GM21528 (cell line): ENCODE measurements around the gene HOXC12.

Experiments
- ATAC-seq: cut with Tn5 transposase; IDR thresholded peaks from one replicate; pipeline ENCODE4 v1.9.1; 2021; ENCODE audit warnings: mild to moderate bottlenecking, moderate library complexity; ENCODE audit not compliant: unreplicated experiment, low FRiP score

The HOXC12 gene

GRCh38 chr12:53971129-53971528 is 16.4 kb downstream of the HOXC12 start:
- no peak for ATAC-seq

DNA sequence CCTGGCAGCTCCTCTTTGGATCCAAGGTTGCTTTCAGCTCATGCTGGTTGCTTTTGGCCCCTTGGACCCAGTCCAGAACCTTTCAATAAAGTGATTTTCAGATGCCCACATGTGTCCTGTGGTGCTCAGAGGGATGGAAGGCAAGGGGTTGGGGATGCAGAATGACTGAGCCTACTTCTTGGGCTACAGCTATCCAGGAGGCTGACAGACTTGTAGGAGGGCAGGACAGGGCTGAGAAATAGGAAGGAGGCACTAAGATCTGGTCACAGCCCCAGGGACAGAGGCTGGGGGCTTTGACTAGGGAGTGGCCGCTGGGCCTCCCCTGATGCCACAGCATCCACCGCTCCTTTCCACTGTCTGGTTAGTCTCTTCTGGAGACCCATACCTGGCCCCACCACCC is 17.0 kb downstream of the HOXC12 start:
- no peak for ATAC-seq

GRCh38 chr12:53972152-53972702 is 17.5 kb downstream of the HOXC12 start:
- no peak for ATAC-seq

- ATAC-seq: no peak
These were observed 18.1 kb downstream of the HOXC12 start, which contains the start of gene HOXC11 for GRCh38 chr12:53972722-53973235. Gene HOXC11, plus strand, starts transcription at chr12:53973126. Its CDS starts 116 bp downstream, at chr12:53973242.

- no peak for ATAC-seq
These were observed 18.7 kb downstream of the HOXC12 start for GRCh38 chr12:53973236-53974042.

- ATAC-seq: no peak
These were observed 19.7 kb downstream of the HOXC12 start, which contains the start of gene HOTAIR for GRCh38 chr12:53974084-53975063. Gene HOTAIR, minus strand, starts transcription at chr12:53974954.

DNA sequence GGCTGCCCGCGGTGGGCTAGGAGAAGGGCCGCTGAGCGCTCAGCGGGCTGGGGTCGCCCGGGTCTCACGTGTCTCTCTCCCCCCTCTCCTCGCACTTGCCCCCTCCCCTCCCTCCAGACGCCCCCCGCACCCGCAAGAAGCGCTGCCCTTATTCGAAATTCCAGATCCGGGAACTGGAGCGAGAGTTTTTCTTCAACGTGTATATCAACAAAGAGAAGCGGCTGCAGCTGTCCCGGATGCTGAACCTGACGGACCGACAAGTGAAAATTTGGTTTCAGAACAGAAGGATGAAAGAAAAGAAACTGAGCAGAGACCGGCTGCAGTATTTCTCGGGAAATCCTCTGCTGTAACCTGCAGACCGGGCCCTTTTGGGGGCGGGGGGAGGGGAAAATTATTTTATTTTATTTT is 20.4 kb downstream of the HOXC12 start:
- ATAC-seq: no peak

DNA sequence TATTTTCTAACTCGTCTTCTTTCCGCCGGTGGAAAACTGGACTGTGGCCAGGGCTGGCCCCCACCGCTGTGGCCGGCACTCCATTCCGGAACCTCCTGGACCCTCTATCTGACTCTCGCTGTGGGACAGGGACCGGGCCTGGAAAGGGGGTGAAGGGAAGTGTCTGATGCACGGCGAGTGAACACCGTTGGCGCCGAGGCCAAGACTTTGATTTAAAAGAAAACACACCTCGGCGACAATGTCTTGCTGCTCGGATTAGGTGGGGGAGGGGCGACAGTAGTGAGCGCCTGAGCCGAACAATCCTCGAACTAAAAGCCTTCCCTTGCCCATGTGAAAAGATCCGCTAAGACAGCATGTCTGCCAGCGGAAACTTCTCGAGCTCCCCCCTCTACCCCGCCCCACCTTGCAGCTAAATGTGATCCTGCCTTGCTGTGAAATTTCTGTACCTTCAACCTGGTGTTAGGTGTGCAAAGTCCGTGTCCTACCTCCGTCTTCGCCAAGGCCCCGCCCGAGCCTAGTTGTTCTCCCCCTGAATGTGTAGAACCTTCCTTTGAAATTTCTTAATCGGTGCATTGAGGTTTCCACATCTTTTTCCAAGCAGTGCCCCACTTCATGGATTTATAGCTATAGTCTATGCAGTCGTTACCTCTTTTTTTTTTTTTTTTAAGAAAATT is 20.9 kb downstream of the HOXC12 start:
- no peak for ATAC-seq

GRCh38 chr12:53976172-53976822 is 21.6 kb downstream of the HOXC12 start:
- ATAC-seq: no peak

DNA sequence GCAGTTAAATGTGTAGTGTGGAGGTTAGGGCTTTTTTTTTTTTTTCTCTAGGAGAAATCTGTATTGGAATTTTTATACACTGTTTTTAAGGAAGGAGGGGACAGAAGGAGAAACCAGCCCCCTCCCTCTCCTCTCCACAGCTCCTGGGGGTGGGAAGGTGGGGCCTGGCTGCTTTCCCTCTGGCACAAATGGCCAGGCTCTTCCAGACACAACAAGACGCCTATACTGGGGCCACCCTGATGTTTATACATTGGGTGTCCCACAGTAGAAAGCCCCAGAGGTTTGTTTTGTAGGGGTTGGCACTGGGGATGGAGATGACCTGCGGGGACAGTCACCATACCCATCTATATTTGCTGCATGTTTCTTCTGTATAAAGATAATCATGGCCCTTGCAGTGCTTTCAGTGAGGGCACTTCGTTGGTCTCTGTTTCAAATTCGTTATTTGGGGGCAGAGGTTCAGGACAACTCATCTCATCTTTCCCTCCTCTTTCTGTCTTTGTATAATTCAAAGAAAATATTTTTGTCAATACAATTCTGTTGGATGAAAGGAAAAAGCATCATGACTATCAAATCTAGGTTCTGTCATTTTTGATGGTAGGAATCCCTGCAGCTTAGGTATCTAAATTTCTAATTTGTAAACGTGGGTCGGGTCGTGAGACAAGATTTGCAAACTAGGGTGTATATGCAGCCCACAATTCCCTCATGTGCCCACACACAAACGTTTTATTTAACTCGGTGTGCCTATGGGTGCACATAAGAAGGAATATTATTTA is 22.3 kb downstream of the HOXC12 start:
- no peak for ATAC-seq

DNA sequence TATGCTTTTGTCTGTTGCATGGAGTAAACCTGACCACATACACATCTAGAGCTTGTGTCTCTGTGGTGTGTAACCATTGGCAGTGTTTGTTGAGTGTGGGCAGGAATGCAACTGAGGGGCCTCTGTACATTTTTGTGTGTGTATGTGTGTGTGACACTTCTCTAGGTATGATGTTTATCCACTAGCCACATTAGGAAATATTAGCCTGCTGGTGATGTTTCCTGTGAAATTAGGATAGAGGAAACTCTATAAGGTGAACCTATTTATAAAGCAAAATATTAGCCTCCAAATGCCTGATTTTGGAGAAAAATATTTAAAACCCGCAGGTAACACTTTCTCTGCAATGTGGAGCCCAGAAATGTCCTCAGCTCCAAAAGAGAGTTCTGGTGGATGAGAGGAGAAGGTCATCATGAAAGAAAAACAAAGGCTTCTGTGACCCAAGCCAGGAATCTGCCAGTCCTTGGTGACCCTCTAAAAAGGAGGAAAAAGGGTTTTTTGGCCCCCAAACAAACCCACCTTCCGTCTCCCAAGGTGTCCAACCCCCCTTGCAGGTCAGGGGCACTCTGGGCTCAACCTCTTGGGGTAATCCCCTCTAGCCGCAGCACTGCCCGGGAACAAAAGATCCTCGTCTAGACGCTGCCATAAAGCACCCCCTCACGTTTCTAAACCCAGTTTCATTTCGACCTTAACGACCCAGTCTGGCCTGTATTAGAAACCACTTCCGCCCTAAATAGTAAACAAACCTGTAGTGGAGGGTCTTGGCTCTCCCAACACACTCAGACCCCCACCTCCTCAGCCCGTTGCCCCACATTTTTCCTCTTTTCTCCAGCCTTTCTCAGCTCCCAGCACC is 23.1 kb downstream of the HOXC12 start:
- no peak for ATAC-seq

DNA sequence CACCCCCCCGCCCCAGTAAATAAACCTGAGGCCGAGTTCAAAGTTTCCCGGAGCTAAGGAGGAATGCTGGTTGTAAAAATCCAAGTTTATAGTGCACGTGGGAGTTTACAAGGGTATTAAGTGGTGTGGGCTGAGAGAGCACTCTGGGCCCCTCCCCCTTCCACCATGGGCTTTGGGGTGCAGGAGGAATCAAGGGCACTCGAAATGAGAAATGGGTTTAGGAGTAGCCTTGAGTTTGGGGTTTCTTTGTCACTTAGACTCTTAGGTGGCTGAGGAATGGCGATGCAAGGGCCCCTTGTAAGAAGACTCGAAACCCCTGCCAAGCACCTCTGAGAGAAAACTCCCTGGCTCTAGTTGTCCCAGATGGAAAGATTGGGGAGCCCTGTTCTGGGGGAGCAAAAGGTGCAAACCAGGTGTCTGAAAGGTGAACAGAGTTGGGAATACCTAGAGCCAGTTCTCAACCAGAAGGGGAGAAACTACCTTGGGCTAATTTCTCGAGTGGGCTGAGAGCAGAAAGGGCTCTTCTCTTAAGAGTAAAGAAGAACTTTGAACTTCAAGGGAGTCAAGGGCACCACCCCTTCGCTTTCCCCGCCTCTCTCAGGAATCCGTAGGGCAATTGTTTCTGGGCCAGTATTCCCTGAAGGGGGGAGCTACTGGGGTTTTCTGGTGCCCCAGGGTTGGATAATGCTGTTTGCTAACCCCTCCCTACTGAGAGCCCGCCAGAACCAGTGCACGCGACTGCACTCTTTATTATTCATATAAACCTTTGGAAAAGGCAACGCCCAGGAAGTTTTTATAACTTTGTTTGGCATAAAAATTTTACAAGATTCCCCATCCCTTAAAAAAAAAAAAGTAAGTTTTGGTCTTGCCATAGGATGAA is 24.0 kb downstream of the HOXC12 start:
- ATAC-seq: no peak

- no peak for ATAC-seq
These were observed 25.6 kb downstream of the HOXC12 start for GRCh38 chr12:53980104-53980801.

DNA sequence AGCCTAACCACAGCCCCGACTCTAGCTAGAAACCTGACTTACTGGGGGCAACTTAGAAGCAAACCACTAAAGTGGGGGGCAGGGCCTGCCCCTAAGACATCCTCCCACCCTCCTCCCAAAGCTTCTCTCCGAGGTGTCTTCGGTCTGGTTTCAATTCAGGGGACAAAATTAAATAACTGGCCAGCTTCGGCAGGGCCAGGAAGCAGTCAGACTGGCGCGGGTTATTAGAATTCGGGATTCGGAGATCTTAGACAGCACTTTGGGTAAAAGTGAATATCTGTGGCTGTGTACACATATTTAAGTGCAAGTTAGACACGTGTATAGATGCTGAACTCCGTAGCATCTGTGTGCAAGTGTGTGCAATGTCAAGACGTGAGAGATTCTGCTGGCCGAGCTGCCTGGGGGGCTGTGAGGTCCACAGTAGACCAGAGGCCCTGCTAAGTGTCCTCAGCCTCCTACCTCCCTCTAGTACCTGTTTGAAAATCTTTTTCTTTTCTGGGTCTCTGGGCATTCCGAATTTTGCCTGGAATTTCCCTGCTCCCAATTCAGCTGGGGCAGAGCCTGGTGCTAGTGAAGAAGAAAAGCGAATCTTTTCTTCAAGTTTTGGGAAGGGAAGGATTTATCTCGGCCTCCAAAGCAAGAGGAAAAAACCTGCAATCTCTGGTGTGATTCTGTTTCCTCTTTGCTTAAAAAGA is 26.2 kb downstream of the HOXC12 start:
- no peak for ATAC-seq

DNA sequence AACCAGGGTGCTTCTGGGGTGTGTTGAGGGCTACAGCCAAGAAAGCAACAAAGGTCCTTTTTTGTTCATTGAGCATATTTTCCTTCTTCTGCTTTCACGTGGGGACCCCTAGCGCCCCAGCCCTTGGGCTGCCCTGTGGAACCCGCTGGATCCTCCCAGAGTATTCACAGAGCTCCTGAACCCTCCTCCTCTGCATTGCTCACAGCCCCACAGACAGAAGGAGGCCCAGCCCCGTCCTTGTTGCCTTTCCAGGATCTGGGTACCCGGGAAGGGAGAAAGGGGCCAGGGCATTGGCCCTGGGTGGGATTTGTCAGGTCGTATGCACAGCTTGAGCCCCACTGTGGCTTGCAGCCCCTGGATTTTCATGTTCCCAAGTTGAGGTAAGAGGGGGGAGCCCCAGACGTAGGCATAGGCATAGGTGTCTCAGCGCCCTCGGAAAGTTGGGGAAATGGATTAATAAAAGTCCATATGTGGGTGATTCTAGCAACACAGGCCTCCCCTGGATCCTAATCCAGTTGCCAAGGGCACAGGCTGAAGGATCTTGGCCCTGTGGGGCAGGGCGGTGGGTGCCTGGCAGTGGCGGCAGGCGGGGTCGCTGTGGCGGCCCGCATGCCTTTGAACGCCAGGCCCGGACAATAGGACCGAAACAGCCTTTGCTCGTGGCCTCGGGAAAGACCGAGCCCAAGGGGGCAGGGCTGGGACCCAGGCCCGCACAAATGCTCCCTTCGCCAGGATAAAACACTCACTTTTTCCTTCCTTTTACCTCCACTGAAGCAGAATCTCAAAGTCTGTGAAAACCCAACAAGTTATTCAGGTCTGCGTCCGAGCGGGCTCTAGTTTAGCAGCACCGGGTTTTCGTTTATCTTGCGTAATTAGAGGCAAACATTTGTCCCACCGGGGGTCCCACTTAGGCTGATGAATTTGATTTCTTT is 27.2 kb downstream of the HOXC12 start:
- ATAC-seq: no peak
